Neuron (in vitro differentiated cells): Measurements from ENCODE around the gene KCNH1.

Experiments
- H2AFZ ChIP-seq: one replicate; pipeline ENCODE4 v1.6.1; 2013; ENCODE audit warnings: low read depth, mild to moderate bottlenecking, inconsistent platforms, low read length, moderate library complexity
- H3K27me3 ChIP-seq: one replicate; pipeline ENCODE4 v1.6.1; 2013; ENCODE audit warnings: low read length; ENCODE audit not compliant: insufficient read depth
- H3K36me3 ChIP-seq: one replicate; pipeline ENCODE4 v1.6.1; 2013; ENCODE audit warnings: low read length; ENCODE audit not compliant: insufficient read depth
- H3K4me1 ChIP-seq: one replicate; pipeline ENCODE4 v1.6.1; 2013; ENCODE audit warnings: low read length; ENCODE audit not compliant: insufficient read depth
- H3K4me3 ChIP-seq: 2 replicates; pipeline ENCODE4 v1.5.1; 2013; ENCODE audit warnings: mild to moderate bottlenecking, low read length, moderate library complexity
- H3K9me3 ChIP-seq: one replicate; pipeline ENCODE4 v1.6.1; 2013; ENCODE audit warnings: low read length

KCNH1 gene

GRCh38 chr1:211133836-211134669, at the start of gene KCNH1:
Gene KCNH1 (minus strand): TSS chr1:211134148. CDS start chr1:211133945, 203 bp downstream.
- peak within 1 kb of the TSS; percentile 99 for H2AFZ ChIP-seq
- peaks cover 7% of the 10 kb centered on the region for H3K4me1 ChIP-seq
- no peaks in the 10 kb centered on the region for H3K36me3 ChIP-seq
- no peaks in the 10 kb centered on the region for H3K27me3 ChIP-seq
- H3K4me3 ChIP-seq, result peak within 1 kb of the TSS; percentile 80
- no peaks in the 10 kb centered on the region for H3K9me3 ChIP-seq

GRCh38 chr1:211182746-211183145, 48.8 kb upstream of the KCNH1 start:
- H3K4me1 ChIP-seq, result no peaks in the 10 kb centered on the region
- H2AFZ ChIP-seq, result no peak overlapping the region
- no peaks in the 10 kb centered on the region for H3K9me3 ChIP-seq

GRCh38 chr1:211174375-211174774, 40.4 kb upstream of the KCNH1 start:
- no peak overlapping the region for H3K4me3 ChIP-seq
- no peaks in the 10 kb centered on the region for H3K4me1 ChIP-seq

More at GRCh38 chr1:211182746-211183145, 48.8 kb upstream of the KCNH1 start:
- Histone ChIP-seq H3K4me3 (no peak overlapping the region), H3K27me3 (no peaks in the 10 kb centered on the region), H3K36me3 (no peaks in the 10 kb centered on the region)

GRCh38 chr1:211172657-211173056, 38.7 kb upstream of the KCNH1 start:
- Histone ChIP-seq H3K4me3 (no peak overlapping the region), H3K9me3 (peaks cover 2% of the 10 kb centered on the region), H2AFZ (no peak overlapping the region), H3K27me3 (no peaks in the 10 kb centered on the region), H3K36me3 (no peaks in the 10 kb centered on the region), H3K4me1 (no peaks in the 10 kb centered on the region)

More at GRCh38 chr1:211174375-211174774, 40.4 kb upstream of the KCNH1 start:
- Histone ChIP-seq H3K9me3 (no peaks in the 10 kb centered on the region), H3K27me3 (no peaks in the 10 kb centered on the region), H3K36me3 (no peaks in the 10 kb centered on the region), H2AFZ (no peak overlapping the region)

GRCh38 chr1:211169353-211169752, 35.4 kb upstream of the KCNH1 start:
- no peaks in the 10 kb centered on the region for H3K27me3 ChIP-seq
- no peaks in the 10 kb centered on the region for H3K36me3 ChIP-seq
- no peak overlapping the region for H3K4me3 ChIP-seq
- H3K9me3 ChIP-seq, result peaks cover 2% of the 10 kb centered on the region
- H2AFZ ChIP-seq, result no peak overlapping the region
- no peaks in the 10 kb centered on the region for H3K4me1 ChIP-seq

- Histone ChIP-seq H3K9me3 (no peaks in the 10 kb centered on the region), H3K36me3 (no peaks in the 10 kb centered on the region), H3K4me3 (no peak overlapping the region), H2AFZ (no peak overlapping the region), H3K27me3 (no peaks in the 10 kb centered on the region), H3K4me1 (no peaks in the 10 kb centered on the region)
Observed at GRCh38 chr1:211158866-211159265, 24.9 kb upstream of the KCNH1 start.

GRCh38 chr1:211155040-211155439, 21.1 kb upstream of the KCNH1 start:
- Histone ChIP-seq H3K27me3 (no peaks in the 10 kb centered on the region), H3K4me3 (no peak overlapping the region), H3K9me3 (no peaks in the 10 kb centered on the region), H2AFZ (no peak overlapping the region), H3K4me1 (no peaks in the 10 kb centered on the region), H3K36me3 (no peaks in the 10 kb centered on the region)

GRCh38 chr1:211153932-211154331, 20.0 kb upstream of the KCNH1 start:
- H3K4me3 ChIP-seq, result no peak overlapping the region
- no peaks in the 10 kb centered on the region for H3K9me3 ChIP-seq
- no peaks in the 10 kb centered on the region for H3K27me3 ChIP-seq
- H2AFZ ChIP-seq, result no peak overlapping the region
- no peaks in the 10 kb centered on the region for H3K36me3 ChIP-seq
- no peaks in the 10 kb centered on the region for H3K4me1 ChIP-seq

GRCh38 chr1:211148366-211148765, 14.4 kb upstream of the KCNH1 start:
- no peak overlapping the region for H2AFZ ChIP-seq
- H3K36me3 ChIP-seq, result no peaks in the 10 kb centered on the region
- H3K4me1 ChIP-seq, result no peaks in the 10 kb centered on the region
- H3K9me3 ChIP-seq, result peaks cover 1% of the 10 kb centered on the region
- H3K27me3 ChIP-seq, result no peaks in the 10 kb centered on the region
- no peak overlapping the region for H3K4me3 ChIP-seq

- H3K36me3 ChIP-seq, result no peaks in the 10 kb centered on the region
- H3K9me3 ChIP-seq, result peaks cover 1% of the 10 kb centered on the region
- no peaks in the 10 kb centered on the region for H3K4me1 ChIP-seq
- no peak overlapping the region for H3K4me3 ChIP-seq
- H3K27me3 ChIP-seq, result no peaks in the 10 kb centered on the region
- no peak overlapping the region for H2AFZ ChIP-seq
Observed at GRCh38 chr1:211145944-211146343, 12.0 kb upstream of the KCNH1 start.

GRCh38 chr1:211135342-211135950, 1.5 kb upstream of the KCNH1 start:
- no peaks in the 10 kb centered on the region for H3K27me3 ChIP-seq
- no peak overlapping the region for H3K4me3 ChIP-seq
- no peak overlapping the region for H2AFZ ChIP-seq
- H3K9me3 ChIP-seq, result no peaks in the 10 kb centered on the region
- no peaks in the 10 kb centered on the region for H3K36me3 ChIP-seq
- H3K4me1 ChIP-seq, result peaks cover 7% of the 10 kb centered on the region

- Histone ChIP-seq H2AFZ (peak overlapping the region; percentile 99), H3K9me3 (no peaks in the 10 kb centered on the region), H3K4me1 (peaks cover 7% of the 10 kb centered on the region), H3K36me3 (no peaks in the 10 kb centered on the region), H3K27me3 (no peaks in the 10 kb centered on the region), H3K4me3 (peak overlapping the region; percentile 80)
Observed at GRCh38 chr1:211133393-211133835, 534 bp downstream of the KCNH1 start.

- no peaks in the 10 kb centered on the region for H3K36me3 ChIP-seq
- peak overlapping the region; percentile 80 for H3K4me3 ChIP-seq
- peaks cover 7% of the 10 kb centered on the region for H3K4me1 ChIP-seq
- no peaks in the 10 kb centered on the region for H3K9me3 ChIP-seq
- peak overlapping the region; percentile 99 for H2AFZ ChIP-seq
- H3K27me3 ChIP-seq, result no peaks in the 10 kb centered on the region
Observed at GRCh38 chr1:211132721-211133392, 1.1 kb downstream of the KCNH1 start.
